Heart left ventricle (tissue), 13 donors: Measurements from ENCODE around the gene CD47.

Experiments used
- POLR2A ChIP-seq, 2 donors: fragments of 450-650 bp; IDR thresholded peaks; one replicate each; pipeline ENCODE4 v1.6.1; 2017; ENCODE audit warnings: antibody characterized with exemption in 2 of 2, mild to moderate bottlenecking in 2 of 2, moderate library complexity in 2 of 2
- TF ChIP-seq, protein P1 (sequence below), 12 donors: fragments of 200-600 bp; sonication (generic) in 4 of 12; IDR thresholded peaks; one replicate each; pipeline versions ENCODE4 v1.5.0 to v1.8.0; 2018 to 2022; ENCODE audit warnings: antibody characterized with exemption in 12 of 12, mild to moderate bottlenecking in 5 of 12
- donor health status: ischemic (EF 13 %, LVEDD 7.1; RV severe dilation, severe dysfunction).
- donor health status: DM: no; HTN: yes; CAD: no.
- donor health status: DM: no; HTN: no; CAD: no.
- donor health status: ischemic (EF 25% LVEDD 6.9; RV normal size, moderate dysfunction).
- donor health status: ischemic (EF 25% LVEDD 5.7; RV mildly dilated, moderate dysfunction).
- donor health status: ischemic (EF 35%, LVEDD 5.7; RV mildly dilated, moderate dysfunction).
- donor health status: nonischemic (EF 11% LVEDD 7.7; RV severe dilation, severe dysfunction).
- donor health status: DM: yes; HTN: yes; CAD: no.
- donor health status: PGD.
- donor health status: ischemic (EF 29% LVEDD 5.4; RV normal size, mild dysfunction).
- donor health status: nonischemic (EF 23%, LVEDD 6.1; RV moderate dilation, normal function).

DNA sequence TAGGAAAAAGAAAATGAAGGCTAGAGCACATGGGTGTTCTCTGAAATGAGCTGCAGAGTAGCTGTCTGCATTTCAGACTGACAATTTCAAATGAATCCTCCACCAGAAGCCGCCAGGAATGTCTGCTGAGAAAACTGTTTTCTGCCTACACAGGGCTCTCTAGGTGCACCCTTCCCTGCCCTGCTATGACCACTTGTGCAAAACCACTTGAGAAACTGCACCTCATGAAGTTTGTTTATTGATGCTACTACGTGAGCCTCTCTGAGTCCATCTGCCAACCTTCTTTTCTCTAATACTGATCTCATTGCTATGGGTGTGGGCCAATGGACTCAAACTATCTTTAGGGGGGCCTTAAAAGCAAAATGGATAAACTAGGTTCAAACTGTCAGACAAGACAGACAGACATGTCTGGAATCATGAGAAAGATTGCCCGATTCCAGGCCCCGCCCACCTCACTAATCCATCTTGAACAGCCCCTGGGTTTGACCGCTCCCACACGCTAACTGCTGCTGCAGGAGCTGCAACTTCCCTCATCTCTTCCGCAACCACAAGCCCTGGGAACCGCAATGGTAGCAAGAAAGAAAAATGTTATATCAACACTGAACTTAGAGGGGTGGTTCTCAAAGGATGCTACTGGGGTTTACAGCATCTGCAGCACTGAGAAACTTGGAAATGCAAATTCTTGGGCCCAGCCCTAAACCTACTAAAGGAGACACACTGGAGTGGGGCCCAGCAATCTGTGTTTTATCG is 9.0 kb upstream of the CD47 start:
- TF ChIP-seq, protein P1, sequence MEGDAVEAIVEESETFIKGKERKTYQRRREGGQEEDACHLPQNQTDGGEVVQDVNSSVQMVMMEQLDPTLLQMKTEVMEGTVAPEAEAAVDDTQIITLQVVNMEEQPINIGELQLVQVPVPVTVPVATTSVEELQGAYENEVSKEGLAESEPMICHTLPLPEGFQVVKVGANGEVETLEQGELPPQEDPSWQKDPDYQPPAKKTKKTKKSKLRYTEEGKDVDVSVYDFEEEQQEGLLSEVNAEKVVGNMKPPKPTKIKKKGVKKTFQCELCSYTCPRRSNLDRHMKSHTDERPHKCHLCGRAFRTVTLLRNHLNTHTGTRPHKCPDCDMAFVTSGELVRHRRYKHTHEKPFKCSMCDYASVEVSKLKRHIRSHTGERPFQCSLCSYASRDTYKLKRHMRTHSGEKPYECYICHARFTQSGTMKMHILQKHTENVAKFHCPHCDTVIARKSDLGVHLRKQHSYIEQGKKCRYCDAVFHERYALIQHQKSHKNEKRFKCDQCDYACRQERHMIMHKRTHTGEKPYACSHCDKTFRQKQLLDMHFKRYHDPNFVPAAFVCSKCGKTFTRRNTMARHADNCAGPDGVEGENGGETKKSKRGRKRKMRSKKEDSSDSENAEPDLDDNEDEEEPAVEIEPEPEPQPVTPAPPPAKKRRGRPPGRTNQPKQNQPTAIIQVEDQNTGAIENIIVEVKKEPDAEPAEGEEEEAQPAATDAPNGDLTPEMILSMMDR (IDR thresholded peaks at IDR 0.05) = no peak
- TF ChIP-seq POLR2A (IDR thresholded peaks at IDR 0.05) = no peak
